NCI-H748 (cell line): ENCODE results near the gene CENPK.
"Not testable (repeated sequence)": the region's sequence is repeated elsewhere in the genome, so short reads cannot be mapped to it uniquely, and the experiment has no call there.

Source experiments
- DNase-seq: peaks from one replicate; lab custom pipeline; 2025; ENCODE audit not compliant: unreplicated experiment; lab: John Stamatoyannopoulos, UW

CENPK gene

GRCh38 chr5:65562731-65563701, at the start of gene CENPK, which contains the start of gene PPWD1:
Gene CENPK (minus strand): TSS chr5:65563168. CDS start chr5:65554907, 8,261 bp downstream.
Gene PPWD1 (plus strand): TSS chr5:65563296. CDS start chr5:65563311, 15 bp downstream.
- DNase-seq = peak; percentile 98

- DNase-seq = no peak
Observed at GRCh38 chr5:65612298-65612907, 49.4 kb upstream of the CENPK start.

- DNase-seq = peak; percentile 8
Observed at GRCh38 chr5:65611524-65611923, 48.6 kb upstream of the CENPK start.

GRCh38 chr5:65601761-65602160, 38.8 kb upstream of the CENPK start:
- DNase-seq = not testable (repeated sequence)

- DNase-seq = no peak
Observed at GRCh38 chr5:65588694-65589093, 25.7 kb upstream of the CENPK start.

GRCh38 chr5:65577141-65577540, 14.2 kb upstream of the CENPK start:
- no peak for DNase-seq

- DNase-seq = no peak
Observed at GRCh38 chr5:65570598-65571226, 7.7 kb upstream of the CENPK start.

GRCh38 chr5:65566505-65566904, 3.5 kb upstream of the CENPK start:
- no peak for DNase-seq

- peak; percentile 24 for DNase-seq
Observed at GRCh38 chr5:65563777-65564176, 809 bp upstream of the CENPK start.

GRCh38 chr5:65556718-65557117, 6.2 kb downstream of the CENPK start:
- DNase-seq = no peak

- no peak for DNase-seq
Observed at GRCh38 chr5:65556181-65556580, 6.8 kb downstream of the CENPK start.

GRCh38 chr5:65555287-65555686, 7.7 kb downstream of the CENPK start:
- DNase-seq = no peak

- DNase-seq = no peak
Observed at GRCh38 chr5:65553941-65554340, 9.0 kb downstream of the CENPK start.

- DNase-seq = no peak
Observed at GRCh38 chr5:65548281-65548680, 14.7 kb downstream of the CENPK start.

GRCh38 chr5:65546141-65546540, 16.8 kb downstream of the CENPK start:
- no peak for DNase-seq

- DNase-seq = no peak
Observed at GRCh38 chr5:65544473-65544872, 18.5 kb downstream of the CENPK start.

GRCh38 chr5:65539827-65540226, 23.1 kb downstream of the CENPK start:
- DNase-seq = no peak

- DNase-seq = no peak
Observed at GRCh38 chr5:65535529-65535987, 27.4 kb downstream of the CENPK start.

- DNase-seq = no peak
Observed at GRCh38 chr5:65530904-65531303, 32.1 kb downstream of the CENPK start.

GRCh38 chr5:65525726-65526125, 37.2 kb downstream of the CENPK start:
- no peak for DNase-seq

- DNase-seq = no peak
Observed at GRCh38 chr5:65512170-65512937, 50.6 kb downstream of the CENPK start.
